Osteoblast (primary cell): ENCODE results near the gene CHN1. TPM values are rescaled to one million over a fixed set of nuclear protein-coding genes. Genes with fewer than 3 reads are reported as not detected.

Source experiments
- DNase-seq: peaks from one replicate; pipeline ENCODE4 v3.0.0; 2011; ENCODE audit warnings: low spot score, mixed read lengths; ENCODE audit not compliant: insufficient read length; ENCODE audit errors: missing footprints
- H2AFZ ChIP-seq: 2 replicates; pipeline ENCODE4 v1.6.0; 2011; ENCODE audit warnings: mild to moderate bottlenecking, low read length
- H3K27ac ChIP-seq: 2 replicates; pipeline ENCODE4 v1.5.1; 2011; ENCODE audit warnings: mild to moderate bottlenecking, low read depth, low read length, moderate library complexity
- H3K27me3 ChIP-seq: 2 replicates; pipeline ENCODE4 v1.6.0; 2012; ENCODE audit warnings: mild to moderate bottlenecking, control low read depth, inconsistent platforms, low read length, moderate library complexity; ENCODE audit not compliant: insufficient read depth
- H3K36me3 ChIP-seq: 2 replicates; pipeline ENCODE4 v1.5.1; 2011; ENCODE audit warnings: mild to moderate bottlenecking, low read length, control low read depth, moderate library complexity; ENCODE audit not compliant: insufficient read depth
- H3K4me1 ChIP-seq: 2 replicates; pipeline ENCODE4 v1.5.1; 2011; ENCODE audit warnings: mild to moderate bottlenecking, low read length, control low read depth, moderate library complexity; ENCODE audit not compliant: insufficient read depth
- H3K4me2 ChIP-seq: 2 replicates; pipeline ENCODE4 v1.6.0; 2011; ENCODE audit warnings: mild to moderate bottlenecking, low read length; ENCODE audit not compliant: insufficient read depth
- H3K4me3 ChIP-seq: fragments of 200-600 bp; sonication (generic); 3 replicates; pipeline ENCODE4 v1.5.1; 2012; ENCODE audit warnings: mild to moderate bottlenecking, low read length, inconsistent platforms; ENCODE audit not compliant: insufficient read depth
- H3K79me2 ChIP-seq: 2 replicates; pipeline ENCODE4 v1.6.0; 2012; ENCODE audit warnings: mild to moderate bottlenecking, low read length, control low read depth, inconsistent platforms; ENCODE audit not compliant: insufficient read depth
- H3K9me3 ChIP-seq: 2 replicates; pipeline ENCODE4 v1.5.1; 2011; ENCODE audit warnings: low read depth, low read length, control low read depth
- H4K20me1 ChIP-seq: 2 replicates; pipeline ENCODE4 v1.6.0; 2012; ENCODE audit warnings: mild to moderate bottlenecking, low read length, control low read depth; ENCODE audit not compliant: insufficient read depth
- total RNA-seq: library from RNA; depleted of rRNA; stranded (reverse); fragments of >200 nt; gene quantifications from 2 replicates; pipeline ENCODE4 v1.2.3, GENCODE V29; 2012
- TF ChIP-seq, protein P1 (sequence below): IDR thresholded peaks from 2 replicates; pipeline ENCODE4 v1.5.1; 2011; ENCODE audit warnings: mild to moderate bottlenecking, low read depth, low read length, moderate library complexity; ENCODE audit errors: extremely low read depth

The CHN1 gene
- total RNA-seq, 1 donor, result 33.7 TPM

DNA sequence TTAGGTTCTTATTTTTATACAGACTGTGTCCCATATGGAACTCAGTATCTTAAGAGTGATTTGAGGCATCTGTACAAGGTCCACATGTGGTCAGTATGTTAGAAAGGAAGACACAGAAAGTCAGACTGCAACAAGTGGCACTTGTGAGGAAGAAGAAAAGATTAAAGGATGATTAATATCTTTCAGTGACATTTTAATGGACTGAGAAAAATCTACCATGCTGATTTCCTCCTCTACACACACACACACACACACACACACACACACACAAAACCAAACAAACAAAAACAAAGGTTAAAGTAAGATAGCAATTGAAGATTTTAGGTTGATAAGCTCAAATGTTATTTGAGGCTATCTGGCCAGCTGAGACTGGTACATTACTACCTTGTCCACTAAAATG, 146.4 kb downstream of the CHN1 start:
- DNase-seq, result no peak
- H3K4me3 ChIP-seq, result no peak overlapping the region
- no peak overlapping the region for H2AFZ ChIP-seq
- no peaks in the 10 kb centered on the region for H3K79me2 ChIP-seq
- no peaks in the 10 kb centered on the region for H3K9me3 ChIP-seq
- TF ChIP-seq, protein P1, sequence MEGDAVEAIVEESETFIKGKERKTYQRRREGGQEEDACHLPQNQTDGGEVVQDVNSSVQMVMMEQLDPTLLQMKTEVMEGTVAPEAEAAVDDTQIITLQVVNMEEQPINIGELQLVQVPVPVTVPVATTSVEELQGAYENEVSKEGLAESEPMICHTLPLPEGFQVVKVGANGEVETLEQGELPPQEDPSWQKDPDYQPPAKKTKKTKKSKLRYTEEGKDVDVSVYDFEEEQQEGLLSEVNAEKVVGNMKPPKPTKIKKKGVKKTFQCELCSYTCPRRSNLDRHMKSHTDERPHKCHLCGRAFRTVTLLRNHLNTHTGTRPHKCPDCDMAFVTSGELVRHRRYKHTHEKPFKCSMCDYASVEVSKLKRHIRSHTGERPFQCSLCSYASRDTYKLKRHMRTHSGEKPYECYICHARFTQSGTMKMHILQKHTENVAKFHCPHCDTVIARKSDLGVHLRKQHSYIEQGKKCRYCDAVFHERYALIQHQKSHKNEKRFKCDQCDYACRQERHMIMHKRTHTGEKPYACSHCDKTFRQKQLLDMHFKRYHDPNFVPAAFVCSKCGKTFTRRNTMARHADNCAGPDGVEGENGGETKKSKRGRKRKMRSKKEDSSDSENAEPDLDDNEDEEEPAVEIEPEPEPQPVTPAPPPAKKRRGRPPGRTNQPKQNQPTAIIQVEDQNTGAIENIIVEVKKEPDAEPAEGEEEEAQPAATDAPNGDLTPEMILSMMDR, result no peak
- H4K20me1 ChIP-seq, result no peaks in the 10 kb centered on the region
- no peaks in the 10 kb centered on the region for H3K4me1 ChIP-seq
- H3K27ac ChIP-seq, result no peak overlapping the region
- H3K36me3 ChIP-seq, result no peaks in the 10 kb centered on the region
- no peaks in the 10 kb centered on the region for H3K27me3 ChIP-seq
- H3K4me2 ChIP-seq, result no peak overlapping the region

- H3K79me2 ChIP-seq, result no peaks in the 10 kb centered on the region
- H4K20me1 ChIP-seq, result no peaks in the 10 kb centered on the region
- TF ChIP-seq, protein P1, result no peak
Measured at GRCh38 chr2:174856447-174856846, 148.7 kb downstream of the CHN1 start.

GRCh38 chr2:174846941-174847938, 157.9 kb downstream of the CHN1 start:
- Histone ChIP-seq H3K4me3 (peak overlapping the region; percentile 79), H3K36me3 (no peaks in the 10 kb centered on the region), H3K27ac (peak overlapping the region; percentile 80), H3K9me3 (no peaks in the 10 kb centered on the region), H3K4me1 (peaks cover 26% of the 10 kb centered on the region), H3K27me3 (no peaks in the 10 kb centered on the region), H4K20me1 (no peaks in the 10 kb centered on the region), H3K4me2 (peak overlapping the region; percentile 95), H2AFZ (peak overlapping the region; percentile 97), H3K79me2 (peaks cover 24% of the 10 kb centered on the region)
- TF ChIP-seq, protein P1, result no peak
- peak; percentile 43 for DNase-seq

More at GRCh38 chr2:174856447-174856846, 148.7 kb downstream of the CHN1 start:
- Histone ChIP-seq H3K36me3 (no peaks in the 10 kb centered on the region), H3K27me3 (no peaks in the 10 kb centered on the region), H3K4me2 (no peak overlapping the region), H3K27ac (no peak overlapping the region), H3K9me3 (no peaks in the 10 kb centered on the region), H2AFZ (no peak overlapping the region), H3K4me1 (no peaks in the 10 kb centered on the region), H3K4me3 (no peak overlapping the region)
- no peak for DNase-seq

GRCh38 chr2:174846218-174846617, 159.0 kb downstream of the CHN1 start:
- TF ChIP-seq, protein P1, result no peak
- Histone ChIP-seq H3K27ac (peak overlapping the region; percentile 80), H3K9me3 (no peaks in the 10 kb centered on the region), H3K4me2 (peak overlapping the region; percentile 95), H3K79me2 (peaks cover 28% of the 10 kb centered on the region), H3K4me3 (peak overlapping the region; percentile 79), H4K20me1 (no peaks in the 10 kb centered on the region), H2AFZ (peak overlapping the region; percentile 97), H3K4me1 (peaks cover 29% of the 10 kb centered on the region), H3K36me3 (no peaks in the 10 kb centered on the region), H3K27me3 (no peaks in the 10 kb centered on the region)
- DNase-seq, result no peak
